Tibial nerve (tissue), 3 donors: Measurements from ENCODE around the gene FGD4.

Experiments
- CTCF ChIP-seq, 5 experiments: fragments of 200-600 bp in 3 of 5; fragments of 450-650 bp in 2 of 5; sonication (generic) in 3 of 5; IDR thresholded peaks; one replicate each; pipeline ENCODE4 v1.5.1; 2016 to 2019; ENCODE audit warnings: antibody characterized with exemption in 5 of 5, mild to moderate bottlenecking in 3 of 5, moderate library complexity in 2 of 5
- POLR2A ChIP-seq, 2 donors: fragments of 450-650 bp; IDR thresholded peaks; one replicate each; pipeline ENCODE4 v1.6.1; 2017; ENCODE audit warnings: antibody characterized with exemption in 2 of 2, mild to moderate bottlenecking in 2 of 2, moderate library complexity in 2 of 2

GRCh38 chr12:32382226-32382625 is 17.1 kb upstream of the FGD4 start:
- TF ChIP-seq CTCF (IDR thresholded peaks at IDR 0.05) (no peak), POLR2A (IDR thresholded peaks at IDR 0.05) (no peak)
